ENCODE data around the gene IGFBP5.

Gene IGFBP5

GRCh38 chr2:216665717-216666116 lies 29.6 kb downstream of the IGFBP5 start:
- DNase-seq (ENCODE audit: low spot score) = peak; percentile 60

DNA sequence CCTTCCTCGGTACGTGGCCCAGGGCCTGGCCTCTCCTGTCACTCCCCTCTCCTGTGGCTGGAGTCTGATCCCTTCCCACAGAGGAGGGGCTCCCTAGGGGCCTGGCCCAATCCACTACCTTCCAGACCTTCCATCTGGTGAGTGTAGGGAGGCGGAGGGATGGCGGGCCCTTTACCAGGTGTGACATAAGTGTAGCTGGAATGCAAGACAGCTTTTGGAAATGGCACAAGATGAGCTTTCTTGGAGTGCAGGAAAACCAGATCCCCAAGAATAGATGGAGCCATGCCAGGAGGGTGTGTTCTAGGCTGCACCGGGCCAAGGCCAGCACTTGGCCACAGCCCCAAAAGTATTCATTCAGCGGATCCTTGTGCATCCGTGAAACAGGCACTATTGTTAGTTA lies 30.1 kb downstream of the IGFBP5 start:
- DNase-seq (ENCODE audit: low spot score) = no peak

DNA sequence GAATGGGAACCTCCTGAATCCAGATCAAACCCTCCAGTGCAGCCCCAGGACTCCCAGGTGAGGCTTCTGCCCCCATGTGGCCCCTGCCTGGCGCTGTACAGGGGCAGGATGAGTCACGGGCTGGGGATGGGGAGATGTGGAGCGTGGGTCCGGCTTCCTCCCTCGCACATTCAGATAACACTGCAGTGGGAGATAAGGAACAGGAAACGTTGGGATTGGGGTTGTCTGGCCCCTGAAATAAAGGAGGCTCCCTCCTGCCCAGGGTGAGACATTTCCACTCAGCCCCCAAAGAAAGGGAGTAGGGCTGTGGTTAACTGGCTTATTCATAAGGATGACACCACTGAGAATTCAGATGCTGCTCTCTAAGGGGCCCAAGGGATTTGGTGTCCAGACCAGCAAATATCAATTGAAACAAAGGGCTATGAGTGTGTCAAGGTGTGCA lies 30.7 kb downstream of the IGFBP5 start:
- DNase-seq (ENCODE audit: low spot score) = no peak

DNA sequence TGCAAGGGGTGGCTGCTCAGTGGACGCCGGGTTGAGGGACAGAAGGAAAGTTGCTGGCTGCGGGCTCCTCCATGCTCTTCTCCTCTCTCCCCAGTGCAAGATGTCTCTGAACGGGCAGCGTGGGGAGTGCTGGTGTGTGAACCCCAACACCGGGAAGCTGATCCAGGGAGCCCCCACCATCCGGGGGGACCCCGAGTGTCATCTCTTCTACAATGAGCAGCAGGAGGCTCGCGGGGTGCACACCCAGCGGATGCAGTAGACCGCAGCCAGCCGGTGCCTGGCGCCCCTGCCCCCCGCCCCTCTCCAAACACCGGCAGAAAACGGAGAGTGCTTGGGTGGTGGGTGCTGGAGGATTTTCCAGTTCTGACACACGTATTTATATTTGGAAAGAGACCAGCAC lies 31.5 kb downstream of the IGFBP5 start:
- DNase-seq (ENCODE audit: low spot score) = no peak

- no peak for DNase-seq (ENCODE audit: low spot score)
Measured at GRCh38 chr2:216663106-216663505, 32.2 kb downstream of the IGFBP5 start.

GRCh38 chr2:216661639-216662375 lies 33.5 kb downstream of the IGFBP5 start:
- no peak for DNase-seq (ENCODE audit: low spot score)

GRCh38 chr2:216661051-216661450 lies 34.3 kb downstream of the IGFBP5 start:
- DNase-seq (ENCODE audit: low spot score) = no peak

DNA sequence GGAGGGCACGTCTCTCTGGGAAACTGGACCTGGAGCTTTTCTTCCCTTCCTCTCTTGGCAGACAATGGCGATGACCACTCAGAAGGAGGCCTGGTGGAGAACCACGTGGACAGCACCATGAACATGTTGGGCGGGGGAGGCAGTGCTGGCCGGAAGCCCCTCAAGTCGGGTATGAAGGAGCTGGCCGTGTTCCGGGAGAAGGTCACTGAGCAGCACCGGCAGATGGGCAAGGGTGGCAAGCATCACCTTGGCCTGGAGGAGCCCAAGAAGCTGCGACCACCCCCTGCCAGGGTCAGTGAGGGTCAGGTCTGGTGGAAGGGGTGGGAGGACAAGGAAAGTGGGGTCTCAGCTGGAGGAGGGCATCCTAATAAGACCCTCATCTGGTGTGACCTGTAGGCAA lies 34.9 kb downstream of the IGFBP5 start:
- no peak for DNase-seq (ENCODE audit: low spot score)

DNA sequence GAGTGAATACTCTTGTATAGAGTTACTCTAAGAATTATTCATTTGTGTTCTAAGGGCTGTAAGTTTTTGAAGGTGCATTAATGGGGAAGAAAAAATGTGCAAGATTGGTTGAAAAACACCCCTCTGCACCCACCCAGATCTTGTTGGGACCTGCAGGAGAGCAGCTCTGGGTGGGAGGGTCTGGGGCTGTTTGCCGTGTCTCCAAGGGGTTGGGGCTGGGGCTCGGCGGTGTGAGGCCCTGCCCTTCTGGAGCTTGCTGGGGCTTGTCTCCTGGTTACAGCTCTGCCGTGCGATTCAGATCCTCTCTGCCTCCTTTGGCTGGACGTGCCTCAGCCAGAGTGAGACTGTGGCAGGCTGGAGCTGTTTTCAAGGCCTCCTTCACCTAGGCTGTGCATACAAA lies 36.1 kb downstream of the IGFBP5 start:
- no peak for DNase-seq (ENCODE audit: low spot score)

DNA sequence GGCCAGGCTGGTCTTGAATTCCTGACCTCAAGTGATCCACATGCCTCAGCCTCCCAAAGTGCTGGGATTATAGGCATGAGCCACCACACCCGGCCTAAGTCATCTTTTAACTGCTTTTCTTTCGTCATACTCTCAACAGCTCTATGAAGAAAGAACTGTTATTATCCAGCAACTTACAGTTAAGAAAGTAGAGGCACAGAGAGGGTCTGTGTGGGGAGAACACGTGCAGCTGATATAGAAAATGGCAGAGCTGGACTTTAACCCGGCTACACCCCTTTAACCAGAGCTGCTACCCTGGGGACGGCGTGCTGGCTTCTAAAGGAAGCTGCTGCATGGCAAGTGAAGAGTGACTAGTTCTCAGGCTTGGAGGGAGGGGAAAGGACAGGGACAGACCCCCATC lies 36.6 kb downstream of the IGFBP5 start:
- no peak for DNase-seq (ENCODE audit: low spot score)

GRCh38 chr2:216657980-216658379 lies 37.4 kb downstream of the IGFBP5 start:
- DNase-seq (ENCODE audit: low spot score) = no peak

DNA sequence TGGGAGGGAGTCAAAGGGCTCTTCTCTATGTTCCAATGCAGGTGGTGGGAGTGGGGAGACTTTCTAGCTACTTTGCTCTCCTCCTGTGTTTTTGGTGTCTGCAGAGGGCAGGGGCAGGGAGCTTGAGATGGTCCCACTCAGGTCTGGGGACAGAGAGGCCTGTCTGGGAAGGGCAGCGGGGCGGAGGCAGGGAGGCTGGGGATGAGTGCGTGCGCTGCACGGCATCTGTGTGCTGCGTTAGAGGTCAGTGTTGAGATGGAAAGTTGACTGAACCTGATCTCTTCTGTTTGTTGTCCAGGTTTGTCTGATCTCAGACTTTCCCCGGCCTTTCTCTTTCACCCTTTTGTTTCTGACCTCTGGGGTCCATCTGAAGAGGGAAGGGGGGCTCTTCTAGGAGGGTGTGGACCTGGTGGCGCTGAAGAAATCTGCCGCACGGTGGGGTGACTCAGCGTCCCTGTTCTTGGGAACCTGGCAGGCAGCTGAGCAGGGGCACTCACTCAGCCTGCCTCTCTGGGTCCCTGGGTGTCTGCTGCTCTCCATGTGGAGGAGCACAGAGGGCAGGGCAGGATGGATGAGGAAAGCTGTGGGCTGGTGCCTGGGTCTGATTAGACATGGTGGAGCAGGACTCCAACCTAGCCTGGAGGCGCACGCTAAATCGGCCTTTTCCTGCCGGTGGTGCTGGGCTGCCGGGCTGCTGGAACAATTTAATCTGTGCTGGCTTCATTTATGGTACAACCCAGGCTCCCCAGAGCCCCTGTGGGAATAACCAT lies 38.1 kb downstream of the IGFBP5 start:
- DNase-seq (ENCODE audit: low spot score) = no peak

DNA sequence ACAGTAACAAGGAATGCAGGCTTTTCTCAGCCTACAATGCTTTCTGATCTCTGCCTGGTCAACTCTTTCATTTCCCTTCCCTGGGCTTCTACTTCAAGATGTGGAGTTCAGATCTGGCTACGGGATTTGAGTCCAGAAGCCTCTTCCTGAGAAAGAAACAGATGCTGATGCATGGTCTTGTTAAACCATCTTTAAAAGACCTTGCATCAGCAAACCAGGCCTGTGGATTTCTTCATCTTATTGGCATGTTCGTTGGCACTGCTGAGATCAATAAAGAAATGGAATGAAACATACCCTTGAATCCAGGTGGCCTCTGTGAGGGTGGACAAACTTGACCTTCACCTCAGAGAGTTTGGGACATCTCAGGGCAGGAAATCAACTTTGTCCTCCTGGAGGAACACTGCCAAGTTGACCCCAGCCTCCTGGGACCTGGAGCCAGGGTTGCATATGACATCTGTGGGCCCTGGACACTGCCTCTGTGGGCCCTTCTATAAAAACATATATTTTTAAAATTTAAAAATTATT lies 40.8 kb downstream of the IGFBP5 start:
- no peak for DNase-seq (ENCODE audit: low spot score)

DNA sequence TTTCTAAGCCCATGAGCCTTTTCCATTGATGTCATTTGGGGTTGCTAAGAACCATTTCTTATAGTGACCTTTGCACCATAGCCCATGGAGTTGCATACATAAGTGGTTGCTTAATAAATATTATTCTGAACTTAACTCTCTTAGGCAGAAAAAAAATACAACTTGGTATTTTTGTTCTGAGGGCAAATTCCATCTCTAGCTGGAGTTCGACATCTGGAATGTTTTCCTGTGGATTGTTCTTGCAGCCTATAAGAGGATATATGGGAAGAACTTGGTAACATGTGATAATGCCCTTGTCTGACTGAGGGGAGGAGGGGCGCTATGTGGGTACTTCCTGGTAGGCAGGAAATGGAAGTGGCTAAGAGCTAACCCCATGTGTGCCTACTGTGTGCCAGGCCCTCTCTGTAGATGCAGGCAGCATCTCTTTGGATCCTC lies 41.4 kb downstream of the IGFBP5 start:
- no peak for DNase-seq (ENCODE audit: low spot score)

DNA sequence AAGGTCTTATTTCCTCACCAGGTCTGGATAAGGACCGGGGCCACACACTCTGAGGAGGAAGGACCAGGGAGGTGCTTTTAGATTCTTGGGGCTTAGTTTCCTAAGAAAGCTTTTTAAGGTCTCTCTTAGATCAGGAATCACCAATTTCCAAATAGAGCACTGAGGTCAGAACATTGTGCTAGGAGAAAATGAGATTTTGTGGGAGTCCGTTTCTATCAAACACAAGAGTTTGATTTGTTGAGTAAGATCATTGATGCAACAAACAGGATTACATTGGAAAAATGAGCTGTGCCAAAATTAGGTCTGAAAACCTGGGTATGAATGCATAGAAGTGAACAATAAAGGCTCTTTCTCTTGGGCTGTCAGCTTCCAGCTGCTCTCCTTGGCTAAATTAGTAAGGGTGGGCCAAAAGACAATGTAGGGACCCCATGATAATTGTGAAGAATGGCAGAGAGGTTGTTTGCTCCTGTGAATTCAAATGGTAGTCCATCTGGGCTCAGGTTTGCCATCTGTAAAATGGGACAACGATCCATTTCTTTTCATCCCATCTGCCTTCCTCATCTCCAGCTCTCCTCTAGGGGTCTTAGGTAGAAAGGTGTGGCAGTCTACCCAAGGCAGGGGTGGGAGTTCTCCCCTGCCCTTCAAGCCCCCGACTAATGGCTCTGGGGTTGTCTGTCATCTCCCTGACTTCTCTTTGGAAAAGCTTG lies 42.1 kb downstream of the IGFBP5 start:
- DNase-seq (ENCODE audit: low spot score) = no peak

DNA sequence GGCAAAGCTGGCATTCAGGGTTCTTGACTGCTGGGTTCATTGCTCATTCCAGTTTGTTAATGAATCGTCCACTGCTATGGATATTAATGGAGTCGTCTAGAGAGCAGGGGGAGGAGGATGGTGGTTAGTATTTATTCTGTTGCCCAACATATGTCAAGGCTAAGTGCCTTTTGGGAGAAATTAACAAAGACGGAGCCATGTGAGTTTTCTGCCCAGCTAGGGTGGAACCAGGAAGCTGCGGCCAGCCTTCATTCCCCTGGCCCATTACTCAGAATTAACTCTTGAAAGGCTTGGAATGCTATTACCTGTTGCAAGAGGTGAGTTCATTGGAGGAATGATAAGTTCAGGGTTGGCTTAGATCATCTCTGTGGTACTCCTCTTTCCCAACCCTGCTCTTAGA lies 42.8 kb downstream of the IGFBP5 start:
- no peak for DNase-seq (ENCODE audit: low spot score)

DNA sequence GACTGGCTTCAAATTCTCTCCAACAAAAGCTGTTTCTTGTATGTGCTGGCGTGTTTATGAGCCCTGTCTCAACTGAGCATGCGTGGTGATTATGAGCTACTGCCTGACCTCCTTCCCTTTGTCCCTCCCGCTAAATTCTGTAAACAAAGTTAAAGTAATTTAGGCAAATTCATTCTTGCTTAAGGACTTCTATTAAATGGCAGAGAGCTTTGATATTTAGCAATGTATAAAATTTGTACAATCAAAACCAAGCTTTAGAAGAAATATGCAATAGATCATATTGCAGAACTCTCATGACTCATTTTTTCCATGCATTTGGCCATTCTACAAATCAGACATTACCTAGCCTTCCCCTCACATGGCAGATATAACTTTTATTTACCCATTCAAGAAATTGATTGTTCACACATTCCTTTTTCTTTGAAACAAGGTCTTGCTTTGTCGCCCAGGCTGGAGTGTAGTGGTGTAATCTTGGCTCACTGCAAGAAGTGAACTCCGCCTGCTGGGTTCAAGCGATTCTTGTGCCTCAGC lies 43.9 kb downstream of the IGFBP5 start:
- DNase-seq (ENCODE audit: low spot score) = no peak

DNA sequence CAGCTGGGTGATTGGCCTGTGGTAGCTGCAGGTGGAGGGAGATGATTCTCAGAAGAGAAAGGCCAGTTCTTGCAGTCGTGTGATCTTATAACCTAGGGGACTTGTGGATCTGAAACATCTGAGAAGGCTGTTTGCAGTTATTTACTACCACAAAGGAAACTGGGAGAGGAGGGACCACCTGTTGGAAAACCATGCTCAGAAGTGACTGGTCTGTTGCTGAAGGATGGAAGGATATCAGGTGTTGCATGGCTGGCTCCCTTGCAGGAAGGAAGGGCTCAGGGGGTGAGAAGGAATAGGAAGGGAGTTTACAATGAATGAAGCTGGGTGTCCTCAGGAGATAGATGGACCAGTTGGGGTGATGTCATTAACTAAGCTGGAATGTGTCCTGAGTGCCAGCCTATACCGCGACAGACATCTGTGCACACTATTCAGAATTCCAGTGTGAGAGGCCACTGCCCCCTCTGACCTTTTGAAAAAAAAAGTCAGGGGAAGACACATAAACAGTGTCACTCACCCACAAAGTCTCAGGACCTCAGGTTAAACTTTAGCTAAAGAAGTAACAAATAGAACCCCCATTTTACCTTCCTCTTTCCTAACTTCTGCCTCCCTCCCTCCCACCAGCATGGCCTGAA lies 44.6 kb downstream of the IGFBP5 start:
- DNase-seq (ENCODE audit: low spot score) = no peak

GRCh38 chr2:216649574-216649973 lies 45.8 kb downstream of the IGFBP5 start:
- DNase-seq (ENCODE audit: low spot score) = no peak

DNA sequence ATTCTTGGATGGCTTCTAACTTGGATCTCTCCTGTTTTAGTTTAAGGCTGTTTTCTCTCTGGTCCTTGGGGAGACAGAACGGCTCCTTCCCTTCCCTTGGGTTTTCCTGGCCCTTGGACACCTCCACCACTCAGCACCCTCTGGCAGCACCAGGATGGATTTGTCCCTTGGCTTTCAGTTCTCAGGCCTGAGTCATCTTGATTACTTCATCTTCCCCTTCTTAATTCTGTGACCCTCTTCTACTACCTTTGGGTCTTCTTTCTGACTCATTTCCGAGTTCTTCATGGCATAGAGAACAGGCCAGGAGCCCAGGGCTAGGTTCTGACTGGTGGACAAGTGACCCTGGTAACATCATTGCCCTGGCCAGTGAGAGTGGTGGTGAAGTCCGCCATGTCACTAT lies 47.2 kb downstream of the IGFBP5 start:
- DNase-seq (ENCODE audit: low spot score) = no peak

DNA sequence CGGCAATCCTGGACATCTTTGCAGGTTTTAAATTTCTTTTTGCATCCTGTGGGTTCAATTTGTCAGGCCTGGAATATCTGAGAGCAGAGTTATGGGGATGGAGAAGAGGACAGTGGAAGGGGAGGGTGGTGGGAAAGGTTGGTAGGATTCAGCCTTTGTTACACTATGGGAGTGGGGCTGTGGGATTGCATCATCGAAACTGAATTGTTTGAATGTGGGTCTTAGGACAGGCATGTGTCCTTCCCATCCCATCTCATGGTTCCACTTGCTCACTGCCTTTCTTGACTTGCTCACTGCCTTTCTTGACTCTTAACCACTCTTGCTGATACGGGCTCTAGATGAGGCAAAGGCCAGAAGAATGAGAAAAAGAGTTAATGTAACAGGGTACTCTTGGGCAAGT lies 49.2 kb downstream of the IGFBP5 start:
- no peak for DNase-seq (ENCODE audit: low spot score)

DNA sequence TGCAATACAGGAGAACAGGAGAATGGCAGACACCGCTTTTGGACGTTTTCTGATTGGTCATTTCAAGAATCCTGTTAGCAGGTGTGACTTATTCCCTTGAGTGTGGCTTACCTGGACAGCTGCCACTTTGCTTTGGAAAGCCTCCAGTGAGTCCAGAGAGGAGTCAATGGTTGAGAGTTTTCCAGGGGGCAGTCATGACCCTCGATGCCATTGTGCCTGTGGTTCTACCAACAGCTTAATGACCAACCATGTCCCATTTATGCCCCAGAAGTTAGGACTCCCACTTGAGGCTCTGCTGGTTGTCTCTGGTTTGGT lies 49.8 kb downstream of the IGFBP5 start:
- no peak for DNase-seq (ENCODE audit: low spot score)
